Neural progenitor cell (in vitro differentiated cells): ENCODE measurements around the gene SLC48A1.

ENCODE experiments used
- CTCF ChIP-seq: fragments of 200-600 bp; sonication (generic); IDR thresholded peaks from 2 replicates; pipeline ENCODE4 v1.5.1; 2017; ENCODE audit warnings: antibody characterized with exemption, mild to moderate bottlenecking
- EZH2 ChIP-seq: fragments of 200-600 bp; sonication (generic); IDR thresholded peaks from 2 replicates; pipeline ENCODE4 v1.6.1; 2017; ENCODE audit warnings: antibody characterized with exemption, mild to moderate bottlenecking, moderate library complexity
- EZH2phosphoT487 ChIP-seq: fragments of 200-600 bp; sonication (generic); IDR thresholded peaks from 2 replicates; pipeline ENCODE4 v1.6.1; 2017; ENCODE audit warnings: antibody characterized with exemption

GRCh38 chr12:47748507-47748828 lies 24.6 kb upstream of the SLC48A1 start:
- TF ChIP-seq CTCF (no peak), EZH2phosphoT487 (no peak), EZH2 (no peak)
